Fibroblast of villous mesenchyme (primary cell): Measurements from ENCODE around the gene MB. TPM values are rescaled to one million over a fixed set of nuclear protein-coding genes. Genes with fewer than 3 reads are reported as not detected.
A peak's percentile ranks its signal among the peaks of the same experiment; 100 is the strongest.

Source experiments
- DNase-seq: peaks from one replicate; pipeline ENCODE4 v3.0.0-alpha.2; 2010; ENCODE audit warnings: low read depth
- H3K4me3 ChIP-seq: 2 replicates; pipeline ENCODE4 v1.5.1; 2011; ENCODE audit warnings: low read depth, mild to moderate bottlenecking, low read length
- CTCF ChIP-seq: IDR thresholded peaks from 2 replicates; pipeline ENCODE4 v1.5.1; 2012; ENCODE audit warnings: low read depth, mild to moderate bottlenecking, low read length; ENCODE audit not compliant: insufficient read depth
- total RNA-seq: library from RNA; depleted of rRNA; stranded (reverse); fragments of >200 nt; gene quantifications from 2 replicates; pipeline ENCODE4 v1.2.3, GENCODE V29; 2012

The MB gene
- total RNA-seq, 1 donor, result not detected

- H3K4me3 ChIP-seq, result no peak overlapping the region
- no peak for DNase-seq
- TF ChIP-seq CTCF, result no peak
These were observed 13.8 kb upstream of the MB start for GRCh38 chr22:35630891-35631290.

GRCh38 chr22:35630387-35630793 lies 13.3 kb upstream of the MB start:
- no peak overlapping the region for H3K4me3 ChIP-seq
- TF ChIP-seq CTCF, result no peak
- DNase-seq, result peak; percentile 37

DNA sequence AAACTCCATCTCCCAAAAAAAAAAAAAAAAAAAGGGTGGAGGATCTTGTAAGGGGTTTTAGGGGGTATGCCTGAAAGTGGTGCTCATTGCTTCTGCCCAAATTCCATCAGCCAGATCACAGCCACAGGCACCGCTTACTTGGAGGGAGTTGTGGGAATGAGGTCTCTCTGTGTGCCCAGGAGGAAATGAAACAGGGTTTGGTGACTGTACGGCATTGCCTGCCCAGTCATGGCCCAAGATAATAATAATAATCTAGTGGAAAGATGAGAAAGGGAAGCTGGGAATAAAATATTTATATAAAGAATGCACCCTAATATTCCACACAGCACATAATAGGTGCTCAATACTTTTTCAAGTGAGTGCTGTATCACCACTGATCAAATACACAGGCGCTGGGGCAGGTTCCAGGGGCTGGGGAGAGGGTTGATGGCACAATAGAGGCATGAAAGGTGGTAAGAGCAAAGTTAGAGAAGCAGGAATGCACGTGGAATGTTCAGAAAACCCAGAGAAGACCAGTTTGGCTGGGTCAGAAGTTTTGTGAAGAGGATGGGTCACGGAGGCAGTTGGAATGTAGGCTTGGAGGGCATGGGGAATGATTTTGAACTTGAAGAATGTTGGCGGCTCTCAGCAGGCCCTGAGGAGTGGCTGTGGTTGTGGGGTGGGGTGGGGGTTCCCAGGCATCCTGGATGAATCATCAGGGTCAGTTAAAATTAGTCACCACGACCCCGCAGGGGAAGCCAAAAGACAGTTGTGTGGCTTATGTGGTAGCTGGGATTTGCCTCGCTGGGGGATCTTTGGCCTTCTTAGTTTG lies 12.5 kb upstream of the MB start:
- TF ChIP-seq CTCF, result no peak
- H3K4me3 ChIP-seq, result no peak overlapping the region
- DNase-seq, result peak; percentile 97

GRCh38 chr22:35628732-35629131 lies 11.6 kb upstream of the MB start:
- DNase-seq, result no peak
- no peak overlapping the region for H3K4me3 ChIP-seq
- no peak for TF ChIP-seq CTCF

- peak; percentile 94 for DNase-seq
- peak overlapping the region; percentile 64 for H3K4me3 ChIP-seq
- TF ChIP-seq CTCF, result peak; percentile 48
These were observed 10.3 kb upstream of the MB start for GRCh38 chr22:35627267-35628041.

DNA sequence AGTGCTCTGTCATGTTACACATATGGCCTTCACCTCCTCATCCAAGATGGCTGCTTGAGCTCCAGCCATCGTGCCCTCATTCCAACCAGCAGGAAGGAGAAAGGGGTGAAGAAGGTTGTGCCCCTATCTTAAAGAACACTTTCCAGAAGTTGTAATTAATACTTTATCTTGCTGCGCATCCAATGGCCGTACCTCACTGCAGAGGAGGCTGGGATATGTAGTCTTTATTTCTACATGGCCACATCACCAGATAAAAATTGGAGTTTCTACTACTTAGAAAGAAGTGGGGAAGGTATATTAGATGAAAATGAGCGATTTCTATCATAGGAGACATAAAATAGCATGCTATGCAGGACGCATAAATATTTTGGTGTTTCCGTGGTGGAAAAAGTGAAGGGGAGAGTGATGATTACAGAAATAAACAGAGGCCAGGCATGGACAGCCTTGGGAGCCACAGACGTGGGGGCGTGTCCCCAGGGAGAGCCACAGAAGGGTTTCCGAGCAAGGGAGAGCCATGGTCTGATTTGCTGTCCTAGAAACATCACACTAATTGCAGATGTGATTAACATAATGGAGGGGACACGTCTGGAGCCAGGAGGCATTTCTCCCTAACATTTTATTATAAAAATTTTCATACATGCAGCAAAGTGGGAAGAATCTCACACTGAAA lies 8.8 kb upstream of the MB start:
- no peak overlapping the region for H3K4me3 ChIP-seq
- no peak for TF ChIP-seq CTCF
- no peak for DNase-seq
